Ishikawa (cell line): ENCODE measurements around the gene IRAK2.

Experiments used
- CEBPB ChIP-seq: IDR thresholded peaks from 2 replicates; pipeline ENCODE4 v1.6.1; 2012
- EGR1 ChIP-seq: IDR thresholded peaks from 2 replicates; pipeline ENCODE4 v1.6.1; 2012
- EP300 ChIP-seq: IDR thresholded peaks from 2 replicates; pipeline ENCODE4 v1.6.1; 2012; ENCODE audit warnings: borderline replicate concordance
- FOXM1 ChIP-seq: IDR thresholded peaks from 2 replicates; pipeline ENCODE4 v1.6.1; 2012; ENCODE audit warnings: low read depth, borderline replicate concordance
- MAX ChIP-seq: IDR thresholded peaks from 2 replicates; pipeline ENCODE4 v1.6.1; 2012
- RAD21 ChIP-seq: IDR thresholded peaks from 2 replicates; pipeline ENCODE4 v1.6.1; 2012; ENCODE audit warnings: low read depth
- REST ChIP-seq: IDR thresholded peaks from 2 replicates; pipeline ENCODE4 v1.6.1; 2012; ENCODE audit warnings: low read depth, mild to moderate bottlenecking
- TAF1 ChIP-seq: IDR thresholded peaks from 2 replicates; pipeline ENCODE4 v1.6.1; 2012; ENCODE audit warnings: low read depth, mild to moderate bottlenecking
- TCF12 ChIP-seq: IDR thresholded peaks from 2 replicates; pipeline ENCODE4 v1.6.1; 2012; ENCODE audit warnings: low read depth
- TEAD4 ChIP-seq: IDR thresholded peaks from 2 replicates; pipeline ENCODE4 v1.6.1; 2012
- YY1 ChIP-seq: IDR thresholded peaks from 2 replicates; pipeline ENCODE4 v1.6.1; 2012; ENCODE audit warnings: low read depth
- TF ChIP-seq, protein P1 (sequence below): IDR thresholded peaks from 2 replicates; pipeline ENCODE4 v1.6.1; 2012

- TF ChIP-seq YY1 (no peak), CEBPB (no peak), EP300 (no peak), REST (no peak), RAD21 (no peak), TEAD4 (no peak), TAF1 (no peak), FOXM1 (no peak), EGR1 (no peak), MAX (no peak), TCF12 (no peak)
- TF ChIP-seq, protein P1, sequence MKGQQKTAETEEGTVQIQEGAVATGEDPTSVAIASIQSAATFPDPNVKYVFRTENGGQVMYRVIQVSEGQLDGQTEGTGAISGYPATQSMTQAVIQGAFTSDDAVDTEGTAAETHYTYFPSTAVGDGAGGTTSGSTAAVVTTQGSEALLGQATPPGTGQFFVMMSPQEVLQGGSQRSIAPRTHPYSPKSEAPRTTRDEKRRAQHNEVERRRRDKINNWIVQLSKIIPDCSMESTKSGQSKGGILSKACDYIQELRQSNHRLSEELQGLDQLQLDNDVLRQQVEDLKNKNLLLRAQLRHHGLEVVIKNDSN: no peak
These were observed 109.1 kb downstream of the IRAK2 start for GRCh38 chr3:10273702-10274305.
